Measurements from ENCODE around the gene GXYLT2. TPM values are rescaled to one million over a fixed set of nuclear protein-coding genes. Genes with fewer than 3 reads are reported as not detected.
"Not testable (repeated sequence)": the region's sequence is repeated elsewhere in the genome, so short reads cannot be mapped to it uniquely, and the experiment has no call there.

The GXYLT2 gene
- total RNA-seq, 1 donor: 77.4 TPM

DNA sequence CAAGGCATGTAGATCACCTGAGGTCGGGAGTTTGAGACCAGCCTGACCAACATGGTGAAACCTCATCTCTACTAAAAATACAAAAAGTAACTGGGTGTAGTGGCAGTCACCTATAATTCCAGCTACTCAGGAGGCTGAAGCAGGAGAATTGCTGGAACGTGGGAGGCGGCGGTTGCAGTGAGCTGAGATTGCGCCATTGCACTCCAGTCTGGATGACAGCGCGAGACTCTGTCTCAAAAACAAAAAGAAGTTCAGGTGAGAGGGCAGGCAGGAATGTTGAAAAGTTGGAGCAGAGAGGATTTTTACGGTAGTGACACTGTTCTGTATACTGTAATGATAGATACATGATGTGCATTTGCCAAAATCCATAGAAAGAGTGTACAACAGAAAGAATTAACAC, 31.7 kb downstream of the GXYLT2 start:
- no peak overlapping the region for H2AFZ ChIP-seq (ENCODE audit: low read length)
- TF ChIP-seq CTCF (IDR thresholded peaks at IDR 0.05; ENCODE audit: extremely low read depth, low read depth, low read length): no peak
- H3K4me3 ChIP-seq (ENCODE audit: insufficient read depth, low read length): no peak overlapping the region
- no peaks in the 10 kb centered on the region for H3K27me3 ChIP-seq (ENCODE audit: insufficient read depth, low read length)
- H4K20me1 ChIP-seq (ENCODE audit: insufficient read depth, low read length): peaks cover 3% of the 10 kb centered on the region
- no peaks in the 10 kb centered on the region for H3K79me2 ChIP-seq (ENCODE audit: insufficient read depth, low read length)
- H3K9me3 ChIP-seq (ENCODE audit: low read depth, low read length): no peaks in the 10 kb centered on the region
- no peak overlapping the region for H3K27ac ChIP-seq (ENCODE audit: low read depth, low read length)
- H3K4me1 ChIP-seq (ENCODE audit: insufficient read depth, low read length): no peaks in the 10 kb centered on the region
- H3K4me2 ChIP-seq (ENCODE audit: insufficient read depth, low read length): no peak overlapping the region
- DNase-seq (ENCODE audit: insufficient read length, low spot score, missing footprints): no peak
- peaks cover 10% of the 10 kb centered on the region for H3K36me3 ChIP-seq (ENCODE audit: insufficient read depth, low read length)

- H2AFZ ChIP-seq (ENCODE audit: low read length): no peak overlapping the region
- no peaks in the 10 kb centered on the region for H3K27me3 ChIP-seq (ENCODE audit: insufficient read depth, low read length)
- H3K4me1 ChIP-seq (ENCODE audit: insufficient read depth, low read length): no peaks in the 10 kb centered on the region
- no peaks in the 10 kb centered on the region for H4K20me1 ChIP-seq (ENCODE audit: insufficient read depth, low read length)
- H3K79me2 ChIP-seq (ENCODE audit: insufficient read depth, low read length): no peaks in the 10 kb centered on the region
- H3K36me3 ChIP-seq (ENCODE audit: insufficient read depth, low read length): peaks cover 11% of the 10 kb centered on the region
- DNase-seq (ENCODE audit: insufficient read length, low spot score, missing footprints): no peak
- TF ChIP-seq CTCF (IDR thresholded peaks at IDR 0.05; ENCODE audit: extremely low read depth, low read depth, low read length): peak; percentile 8
- H3K27ac ChIP-seq (ENCODE audit: low read depth, low read length): no peak overlapping the region
- H3K4me3 ChIP-seq (ENCODE audit: insufficient read depth, low read length): no peak overlapping the region
- no peaks in the 10 kb centered on the region for H3K9me3 ChIP-seq (ENCODE audit: low read depth, low read length)
- H3K4me2 ChIP-seq (ENCODE audit: insufficient read depth, low read length): no peak overlapping the region
Observed at GRCh38 chr3:72924055-72924454, 36.2 kb downstream of the GXYLT2 start.

DNA sequence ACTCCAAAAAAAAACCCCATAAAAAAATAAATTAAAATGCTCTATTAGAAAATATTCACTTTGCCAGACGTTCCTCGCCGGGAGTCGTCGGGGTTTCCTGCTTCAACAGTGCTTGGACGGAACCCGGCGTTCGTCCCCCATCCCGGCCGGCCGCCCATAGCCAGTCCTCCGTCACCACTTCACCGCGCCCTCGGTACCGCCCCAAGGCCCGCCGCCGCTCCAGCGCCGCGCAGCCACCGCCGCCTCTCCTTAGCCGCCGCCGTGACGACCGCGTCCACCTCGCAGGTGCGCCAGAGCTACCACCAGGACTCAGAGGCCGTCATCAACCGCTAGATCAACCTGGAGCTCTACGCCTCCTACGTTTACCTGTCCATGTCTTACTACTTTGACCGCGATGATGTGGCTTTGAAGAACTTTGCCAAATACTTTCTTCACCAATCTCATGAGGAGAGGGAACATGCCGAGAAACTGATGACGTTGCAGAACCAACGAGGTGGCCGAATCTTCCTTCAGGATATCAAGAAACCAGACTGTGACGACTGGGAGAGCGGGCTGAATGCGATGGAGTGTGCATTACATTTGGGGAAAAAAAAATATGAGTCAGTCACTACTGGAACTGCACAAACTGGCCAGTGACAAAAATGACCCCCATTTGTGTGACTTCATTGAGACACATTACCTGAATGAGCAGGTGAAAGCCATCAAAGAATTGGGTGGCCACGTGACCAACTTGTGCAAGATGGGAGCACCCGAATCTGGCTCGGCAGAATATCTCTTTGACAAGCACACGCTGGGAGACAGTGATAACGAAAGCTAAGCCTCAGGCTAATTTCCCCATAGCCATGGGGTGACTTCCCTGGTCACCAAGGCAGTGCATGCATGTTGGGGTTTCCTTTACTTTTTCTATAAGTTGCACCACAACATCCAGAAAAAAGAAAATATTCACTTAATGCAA, 41.2 kb downstream of the GXYLT2 start:
- H2AFZ ChIP-seq (ENCODE audit: low read length); H3K4me1 ChIP-seq (ENCODE audit: insufficient read depth, low read length); DNase-seq (ENCODE audit: insufficient read length, low spot score, missing footprints); H3K79me2 ChIP-seq (ENCODE audit: insufficient read depth, low read length); H3K27ac ChIP-seq (ENCODE audit: low read depth, low read length); H3K27me3 ChIP-seq (ENCODE audit: insufficient read depth, low read length); H3K9me3 ChIP-seq (ENCODE audit: low read depth, low read length); H3K4me2 ChIP-seq (ENCODE audit: insufficient read depth, low read length); H3K36me3 ChIP-seq (ENCODE audit: insufficient read depth, low read length); H4K20me1 ChIP-seq (ENCODE audit: insufficient read depth, low read length); H3K4me3 ChIP-seq (ENCODE audit: insufficient read depth, low read length): not testable (repeated sequence)

- H2AFZ ChIP-seq (ENCODE audit: low read length): no peak overlapping the region
- H3K9me3 ChIP-seq (ENCODE audit: low read depth, low read length): no peaks in the 10 kb centered on the region
- no peaks in the 10 kb centered on the region for H3K27me3 ChIP-seq (ENCODE audit: insufficient read depth, low read length)
- no peak overlapping the region for H3K4me3 ChIP-seq (ENCODE audit: insufficient read depth, low read length)
- TF ChIP-seq CTCF (IDR thresholded peaks at IDR 0.05; ENCODE audit: extremely low read depth, low read depth, low read length): no peak
- no peak overlapping the region for H3K27ac ChIP-seq (ENCODE audit: low read depth, low read length)
- no peaks in the 10 kb centered on the region for H3K36me3 ChIP-seq (ENCODE audit: insufficient read depth, low read length)
- no peaks in the 10 kb centered on the region for H3K79me2 ChIP-seq (ENCODE audit: insufficient read depth, low read length)
- DNase-seq (ENCODE audit: insufficient read length, low spot score, missing footprints): no peak
- no peaks in the 10 kb centered on the region for H3K4me1 ChIP-seq (ENCODE audit: insufficient read depth, low read length)
- no peaks in the 10 kb centered on the region for H4K20me1 ChIP-seq (ENCODE audit: insufficient read depth, low read length)
- H3K4me2 ChIP-seq (ENCODE audit: insufficient read depth, low read length): no peak overlapping the region
Observed at GRCh38 chr3:72930754-72931153, 42.9 kb downstream of the GXYLT2 start.

Measured in osteoblast (primary cell).